T47D (cell line): ENCODE data around the gene FSIP1.
A peak's percentile ranks its signal among the peaks of the same experiment; 100 is the strongest.

Source experiments
- DNase-seq, 2 experiments: peaks; one replicate each; pipeline versions ENCODE4 v3.0.0 to v3.0.0-alpha.2; 2011 to 2012; ENCODE audit warnings: low read depth in 1 of 2, low spot score in 1 of 2
- JUND ChIP-seq: IDR thresholded peaks from 2 replicates; pipeline ENCODE4 v1.6.1; 2012; ENCODE audit warnings: low read depth
- in situ Hi-C: cut with HindIII; loops from 2 replicates; pipeline ENCODE4 v1.10.0; 2016; ENCODE audit warnings: low sequenced_read_pairs, low pct_unique_long_range_greater_than_20kb

The FSIP1 gene

GRCh38 chr15:39699516-39700374 lies 82.9 kb downstream of the FSIP1 start:
- no peak for TF ChIP-seq JUND
- DNase-seq = no peak
- in situ Hi-C loops = no loop called here

GRCh38 chr15:39698444-39699390 lies 83.9 kb downstream of the FSIP1 start:
- no peak for TF ChIP-seq JUND
- DNase-seq = no peak
- in situ Hi-C loops = no loop called here

- in situ Hi-C loops = no loop called here
- no peak for TF ChIP-seq JUND
- no peak for DNase-seq
Observed at GRCh38 chr15:39697509-39697908, 85.1 kb downstream of the FSIP1 start.

- no peak for TF ChIP-seq JUND
- in situ Hi-C loops = no loop called here
Observed at GRCh38 chr15:39695793-39696192, 86.8 kb downstream of the FSIP1 start.

GRCh38 chr15:39692356-39693327 lies 90.0 kb downstream of the FSIP1 start:
- no peak for TF ChIP-seq JUND
- in situ Hi-C loops = no loop called here
- no peak for DNase-seq

More at GRCh38 chr15:39695793-39696192, 86.8 kb downstream of the FSIP1 start:
- DNase-seq = no peak

- no peak for TF ChIP-seq JUND
- in situ Hi-C loops = no loop called here
- DNase-seq = no peak
Observed at GRCh38 chr15:39690881-39691634, 91.6 kb downstream of the FSIP1 start.

GRCh38 chr15:39687965-39688364 lies 94.7 kb downstream of the FSIP1 start:
- 0 out of 2 replicates have a peak, but pooled peaks have one; percentile 21 for TF ChIP-seq JUND
- in situ Hi-C loops = no loop called here
- peak in 1 of 2 experiments; percentile 52 for DNase-seq

GRCh38 chr15:39685999-39686613 lies 96.5 kb downstream of the FSIP1 start:
- in situ Hi-C loops = no loop called here
- no peak for TF ChIP-seq JUND
- peak; percentile 8 to 73 for DNase-seq

- no peak for DNase-seq
- in situ Hi-C loops = no loop called here
- no peak for TF ChIP-seq JUND
Observed at GRCh38 chr15:39685367-39685766, 97.3 kb downstream of the FSIP1 start.

- TF ChIP-seq JUND = no peak
- no peak for DNase-seq
- in situ Hi-C loops = no loop called here
Observed at GRCh38 chr15:39684233-39684632, 98.4 kb downstream of the FSIP1 start.

- peak in 1 of 2 experiments; percentile 40 for DNase-seq
Observed at GRCh38 chr15:39682366-39682765, 100.3 kb downstream of the FSIP1 start.

More at GRCh38 chr15:39682366-39682765, 100.3 kb downstream of the FSIP1 start:
- TF ChIP-seq JUND = no peak
- in situ Hi-C loops = no loop called here
